Nephron (organoid): ENCODE data around the gene CHMP6.

Experiments
- H3K27ac Mint-ChIP-seq, 3 experiments: 2 replicates each; pipeline ENCODE4 v1.8.0; 2020; ENCODE audit warnings: mixed read lengths in 3 of 3, mild to moderate bottlenecking in 2 of 3, moderate library complexity in 1 of 3
- H3K27me3 Mint-ChIP-seq: 2 replicates; pipeline ENCODE4 v1.8.0; 2021; ENCODE audit warnings: low read depth, mild to moderate bottlenecking, moderate library complexity, mixed read lengths
- H3K36me3 Mint-ChIP-seq: 2 replicates; pipeline ENCODE4 v1.8.0; 2020; ENCODE audit warnings: low read depth, mixed read lengths
- H3K4me1 Mint-ChIP-seq: 2 replicates; pipeline ENCODE4 v1.8.0; 2020; ENCODE audit warnings: mixed read lengths
- H3K4me3 Mint-ChIP-seq, 3 experiments: 2 replicates each; pipeline ENCODE4 v1.8.0; 2020; ENCODE audit warnings: mild to moderate bottlenecking in 3 of 3, mixed read lengths in 3 of 3, moderate library complexity in 2 of 3
- H3K9me3 Mint-ChIP-seq: 2 replicates; pipeline ENCODE4 v1.8.0; 2020; ENCODE audit warnings: mixed read lengths
- TF ChIP-seq, protein P1 (sequence below), 3 experiments: fragments of 200-600 bp; sonication (generic); IDR thresholded peaks; one replicate each; pipeline ENCODE4 v1.5.0; 2021; ENCODE audit warnings: antibody characterized with exemption in 3 of 3; ENCODE audit not compliant: unreplicated experiment in 3 of 3

The CHMP6 gene

GRCh38 chr17:81003711-81004475, 12.3 kb downstream of the CHMP6 start:
- Mint-ChIP-seq H3K36me3 (peaks cover 4% of the 10 kb centered on the region), H3K4me1 (peaks cover 21% of the 10 kb centered on the region), H3K4me3 (no peak overlapping the region), H3K9me3 (peaks cover 5% of the 10 kb centered on the region), H3K27ac (no peak overlapping the region), H3K27me3 (peaks cover 68% of the 10 kb centered on the region)
- TF ChIP-seq, protein P1, sequence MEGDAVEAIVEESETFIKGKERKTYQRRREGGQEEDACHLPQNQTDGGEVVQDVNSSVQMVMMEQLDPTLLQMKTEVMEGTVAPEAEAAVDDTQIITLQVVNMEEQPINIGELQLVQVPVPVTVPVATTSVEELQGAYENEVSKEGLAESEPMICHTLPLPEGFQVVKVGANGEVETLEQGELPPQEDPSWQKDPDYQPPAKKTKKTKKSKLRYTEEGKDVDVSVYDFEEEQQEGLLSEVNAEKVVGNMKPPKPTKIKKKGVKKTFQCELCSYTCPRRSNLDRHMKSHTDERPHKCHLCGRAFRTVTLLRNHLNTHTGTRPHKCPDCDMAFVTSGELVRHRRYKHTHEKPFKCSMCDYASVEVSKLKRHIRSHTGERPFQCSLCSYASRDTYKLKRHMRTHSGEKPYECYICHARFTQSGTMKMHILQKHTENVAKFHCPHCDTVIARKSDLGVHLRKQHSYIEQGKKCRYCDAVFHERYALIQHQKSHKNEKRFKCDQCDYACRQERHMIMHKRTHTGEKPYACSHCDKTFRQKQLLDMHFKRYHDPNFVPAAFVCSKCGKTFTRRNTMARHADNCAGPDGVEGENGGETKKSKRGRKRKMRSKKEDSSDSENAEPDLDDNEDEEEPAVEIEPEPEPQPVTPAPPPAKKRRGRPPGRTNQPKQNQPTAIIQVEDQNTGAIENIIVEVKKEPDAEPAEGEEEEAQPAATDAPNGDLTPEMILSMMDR (IDR thresholded peaks at IDR 0.05; ENCODE audit: unreplicated experiment in 3 of 3), result no peak

GRCh38 chr17:81006891-81007290, 15.2 kb downstream of the CHMP6 start:
- H3K36me3 Mint-ChIP-seq, result no peaks in the 10 kb centered on the region
- peaks cover 13% of the 10 kb centered on the region for H3K9me3 Mint-ChIP-seq
- H3K27me3 Mint-ChIP-seq, result peaks cover 64% of the 10 kb centered on the region
- peak overlapping the region in 1 of 3 experiments; percentile 28 for H3K4me3 Mint-ChIP-seq
- peaks cover 16% of the 10 kb centered on the region for H3K4me1 Mint-ChIP-seq
- H3K27ac Mint-ChIP-seq, result no peak overlapping the region
- TF ChIP-seq, protein P1 (IDR thresholded peaks at IDR 0.05; ENCODE audit: unreplicated experiment in 3 of 3), result no peak

- Mint-ChIP-seq H3K4me3 (no peak overlapping the region), H3K36me3 (no peaks in the 10 kb centered on the region), H3K9me3 (peaks cover 15% of the 10 kb centered on the region), H3K27ac (no peak overlapping the region), H3K4me1 (peaks cover 10% of the 10 kb centered on the region), H3K27me3 (peaks cover 59% of the 10 kb centered on the region)
- TF ChIP-seq, protein P1 (IDR thresholded peaks at IDR 0.05; ENCODE audit: unreplicated experiment in 3 of 3), result no peak
Measured at GRCh38 chr17:81008140-81008539, 16.5 kb downstream of the CHMP6 start.

- peaks cover 10% of the 10 kb centered on the region for H3K4me1 Mint-ChIP-seq
- TF ChIP-seq, protein P1 (IDR thresholded peaks at IDR 0.05; ENCODE audit: unreplicated experiment in 3 of 3), result no peak
- H3K9me3 Mint-ChIP-seq, result peaks cover 15% of the 10 kb centered on the region
- no peak overlapping the region for H3K4me3 Mint-ChIP-seq
- peaks cover 52% of the 10 kb centered on the region for H3K27me3 Mint-ChIP-seq
- no peak overlapping the region for H3K27ac Mint-ChIP-seq
- no peaks in the 10 kb centered on the region for H3K36me3 Mint-ChIP-seq
Measured at GRCh38 chr17:81009136-81009535, 17.5 kb downstream of the CHMP6 start.

DNA sequence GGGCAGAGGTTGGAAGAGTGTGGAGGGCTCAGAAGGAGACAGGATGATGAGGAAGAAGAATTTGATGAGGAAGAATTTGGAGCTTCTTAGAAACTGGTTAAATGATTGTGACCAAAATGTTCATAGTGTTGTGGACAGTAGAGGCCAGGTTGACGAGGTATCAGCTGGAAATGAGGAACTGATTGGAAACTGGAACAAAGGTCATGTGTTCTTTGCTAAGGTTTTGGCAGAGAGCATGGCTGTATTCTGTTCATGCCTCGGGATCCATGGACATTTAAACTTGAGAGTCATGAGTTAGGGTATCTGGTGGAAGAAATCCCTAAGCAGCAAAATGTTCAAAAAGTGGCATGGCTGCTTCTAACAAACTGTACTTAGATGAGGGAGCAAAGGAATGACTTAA, 19.3 kb downstream of the CHMP6 start:
- Mint-ChIP-seq H3K27me3 (peaks cover 36% of the 10 kb centered on the region), H3K4me3 (no peak overlapping the region), H3K36me3 (no peaks in the 10 kb centered on the region), H3K4me1 (peaks cover 13% of the 10 kb centered on the region), H3K27ac (no peak overlapping the region), H3K9me3 (peaks cover 17% of the 10 kb centered on the region)
- TF ChIP-seq, protein P1 (IDR thresholded peaks at IDR 0.05; ENCODE audit: unreplicated experiment in 3 of 3), result no peak

DNA sequence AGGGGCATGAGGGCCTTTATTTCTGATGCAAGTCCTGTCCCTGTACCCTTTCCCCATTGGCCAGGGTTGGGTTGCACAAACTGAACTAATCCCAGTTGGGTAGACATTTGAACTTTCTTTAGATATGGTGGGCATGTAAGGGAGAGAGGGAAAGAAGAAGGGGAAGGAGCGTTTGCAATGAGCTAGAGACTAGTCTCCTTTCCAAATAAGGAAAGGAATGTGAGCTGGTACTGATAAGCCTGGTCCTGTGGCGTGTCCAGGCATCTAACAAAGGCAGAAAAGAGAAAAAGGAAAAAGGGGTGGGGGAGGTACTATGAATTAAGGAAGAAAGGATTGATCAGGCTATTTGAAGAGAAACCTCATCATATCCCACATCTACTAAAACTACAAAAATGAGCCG, 20.3 kb downstream of the CHMP6 start:
- Mint-ChIP-seq H3K4me3 (no peak overlapping the region), H3K36me3 (no peaks in the 10 kb centered on the region), H3K4me1 (peaks cover 9% of the 10 kb centered on the region), H3K27ac (no peak overlapping the region), H3K9me3 (peaks cover 21% of the 10 kb centered on the region), H3K27me3 (peaks cover 26% of the 10 kb centered on the region)
- TF ChIP-seq, protein P1 (IDR thresholded peaks at IDR 0.05; ENCODE audit: unreplicated experiment in 3 of 3), result no peak
